Stomach (tissue), 4 donors: ENCODE results near the gene TGFBR3L.

Source experiments
- CTCF ChIP-seq, 7 experiments: fragments of 450-650 bp in 4 of 7; fragments of 200-600 bp in 3 of 7; sonication (generic) in 3 of 7; IDR thresholded peaks; one replicate each; pipeline ENCODE4 v1.5.1; 2016 to 2019; ENCODE audit warnings: antibody characterized with exemption in 7 of 7, control low read depth in 2 of 7, mild to moderate bottlenecking in 1 of 7
- EP300 ChIP-seq: sonication (generic); formaldehyde crosslinking; IDR thresholded peaks from one replicate; pipeline ENCODE4 v1.6.1; 2017; ENCODE audit warnings: antibody characterized with exemption

GRCh38 chr19:7913652-7914051 lies 978 bp upstream of the TGFBR3L start:
- no peak for TF ChIP-seq EP300
- no peak for TF ChIP-seq CTCF (IDR thresholded peaks at IDR 0.05)
